Activated CD4-positive, CD25-positive, alpha-beta regulatory T cell treated with anti-CD3 and anti-CD28 coated beads, Interleukin-2, amount 50 U/mL, for 24 hours (primary cell): ENCODE results near the gene TMEM229B.

ENCODE experiments used
- ATAC-seq, 2 donors: fragments of 150-1000 bp; cut with Tn5 transposase; one replicate each; pipeline ENCODE4 v1.10.0; 2021; ENCODE audit warnings: mild to moderate bottlenecking in 1 of 2, moderate library complexity in 1 of 2

The TMEM229B gene

DNA sequence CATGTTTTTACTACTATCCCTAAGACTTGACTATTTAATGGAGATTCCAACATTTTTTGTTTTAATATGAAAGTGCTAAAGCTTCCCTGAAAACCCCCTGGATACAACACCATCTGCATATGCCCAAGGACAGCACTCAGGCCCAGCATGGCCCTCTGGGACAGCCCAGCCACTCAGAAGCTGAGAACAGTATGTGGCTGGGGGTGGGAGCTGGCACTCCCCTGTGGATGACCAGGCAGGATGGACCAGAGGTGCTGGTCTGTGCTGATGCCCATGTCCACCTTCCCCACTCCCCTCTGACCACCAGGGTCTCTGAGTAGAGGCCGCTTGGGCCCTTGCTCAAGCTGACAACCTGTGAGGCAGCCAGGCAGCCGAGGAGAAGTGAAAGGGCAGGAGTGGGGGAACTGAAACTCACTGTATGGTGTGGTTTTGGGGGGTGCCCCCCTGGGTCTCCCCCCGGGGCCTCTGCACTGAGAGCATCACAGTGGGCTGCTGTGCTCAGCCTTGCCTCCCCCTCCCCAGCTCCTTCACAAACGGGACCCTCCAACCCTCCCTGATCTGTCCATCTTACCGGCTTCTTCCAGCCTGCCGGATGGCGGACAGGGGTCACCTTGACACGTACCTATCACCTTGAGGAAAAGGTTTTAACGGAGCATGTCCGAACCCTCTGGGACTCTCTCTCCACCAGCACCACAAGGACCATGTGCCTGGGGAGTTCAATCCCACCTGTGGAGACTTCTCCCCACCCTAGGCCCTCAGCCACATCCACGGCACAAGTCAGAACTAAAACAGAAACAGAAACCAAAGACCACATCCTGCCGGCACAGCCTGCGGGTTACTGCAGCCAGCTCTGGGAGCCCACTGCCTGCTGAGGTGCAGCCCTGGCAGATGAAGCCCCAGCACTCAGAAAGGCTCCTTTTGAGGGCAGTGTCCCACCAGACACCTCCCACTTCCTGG, at the start of gene TMEM229B:
Gene TMEM229B, minus strand, starts transcription at position 785 of the 957 bp plus-strand sequence. CDS start 14,798 bp downstream, outside the sequence.
- ATAC-seq: peak; percentile 98

DNA sequence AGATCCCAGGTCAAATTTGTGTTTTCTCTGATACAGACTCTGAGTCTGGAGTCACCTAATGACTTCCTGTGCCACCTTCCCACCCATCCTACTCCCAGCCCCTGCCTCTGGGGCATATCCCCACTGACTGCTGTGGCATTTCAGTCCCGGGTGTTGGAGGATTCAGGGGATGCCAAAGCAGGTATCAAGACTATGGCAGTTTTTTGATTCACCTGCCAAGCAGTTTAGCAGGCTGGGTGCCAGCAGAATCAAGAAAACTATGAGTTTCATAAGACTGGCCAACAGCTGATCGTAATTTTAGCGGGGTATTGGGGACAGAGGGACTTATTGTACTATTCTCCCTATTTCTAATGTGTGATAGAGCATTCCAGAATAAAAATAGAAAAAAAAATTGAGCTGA, 49.2 kb upstream of the TMEM229B start:
- no peak for ATAC-seq

GRCh38 chr14:67536087-67536486, 47.6 kb upstream of the TMEM229B start:
- ATAC-seq: no peak

DNA sequence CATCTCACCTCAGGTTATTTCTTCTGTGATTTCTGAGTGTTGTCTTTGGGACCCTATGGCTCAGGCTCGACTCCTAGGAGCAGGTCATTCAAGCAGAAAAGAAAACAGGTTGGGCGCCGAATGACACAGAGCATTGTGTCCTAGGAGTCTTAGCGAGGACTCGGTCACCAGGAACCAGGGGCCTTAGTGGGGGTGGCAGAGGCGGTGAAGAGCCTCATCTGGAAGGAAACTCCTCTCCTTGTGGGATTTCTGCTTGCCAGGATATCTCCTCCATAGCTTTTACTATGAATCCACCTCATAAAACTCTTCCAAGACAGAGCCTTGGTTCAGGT, 45.2 kb upstream of the TMEM229B start:
- no peak for ATAC-seq

GRCh38 chr14:67532998-67533753, 44.7 kb upstream of the TMEM229B start, which contains the start of gene PLEKHH1:
TSS of gene PLEKHH1 (plus strand) at chr14:67533290. CDS start at chr14:67541868, 8,578 bp downstream.
- ATAC-seq: peak; percentile 91 to 94

GRCh38 chr14:67532606-67532997, 44.1 kb upstream of the TMEM229B start:
- ATAC-seq: no peak

DNA sequence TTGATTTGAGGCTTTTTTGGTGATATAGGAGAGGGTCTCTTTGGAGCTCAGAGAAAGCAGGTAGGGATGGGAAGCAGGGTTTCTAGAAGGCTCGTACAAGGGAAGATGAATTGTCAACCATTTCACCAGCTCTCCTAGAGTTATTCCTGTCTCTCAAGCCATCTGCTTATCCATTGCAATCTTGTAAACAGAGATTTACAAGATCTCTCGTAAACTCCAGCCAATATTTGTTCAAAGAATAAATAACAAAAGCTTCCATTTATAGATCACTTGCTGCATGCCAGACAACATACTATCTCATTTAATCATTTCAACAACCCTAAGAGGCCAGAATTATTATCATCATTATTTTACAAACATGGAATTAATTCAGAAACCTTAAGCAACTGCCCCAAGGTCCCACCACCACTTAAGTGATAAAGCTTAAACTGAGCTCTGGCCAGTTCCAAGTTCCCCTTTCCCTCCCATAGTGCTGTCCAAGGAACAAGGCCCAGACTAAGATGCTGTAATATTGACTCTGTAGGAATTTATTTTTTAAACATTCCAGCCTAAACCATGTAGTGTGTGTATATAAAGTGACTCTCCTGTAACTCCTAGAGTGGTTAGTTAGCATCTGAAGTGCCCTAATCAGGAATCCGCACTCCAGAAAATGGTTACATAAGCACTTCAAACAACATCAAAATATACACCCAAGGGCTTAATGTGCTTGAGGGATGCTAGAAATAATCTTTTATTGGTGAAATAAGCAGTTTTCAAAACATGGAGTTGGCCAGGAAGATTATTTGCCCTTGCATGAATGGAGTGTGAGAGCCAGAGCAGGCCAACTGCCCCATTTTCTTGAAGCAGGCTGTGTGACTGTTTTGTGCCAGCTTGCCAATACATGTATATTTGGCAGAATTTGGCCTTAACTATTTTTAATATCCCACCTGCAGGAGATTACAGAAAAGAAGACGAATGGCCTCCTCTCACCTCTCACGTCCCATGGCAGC, 41.7 kb upstream of the TMEM229B start:
- no peak for ATAC-seq

- no peak for ATAC-seq
Measured at GRCh38 chr14:67528276-67528675, 39.8 kb upstream of the TMEM229B start.

GRCh38 chr14:67527756-67528155, 39.2 kb upstream of the TMEM229B start:
- no peak for ATAC-seq

- ATAC-seq: peak; percentile 65 to 67
Measured at GRCh38 chr14:67526676-67527459, 38.3 kb upstream of the TMEM229B start.

DNA sequence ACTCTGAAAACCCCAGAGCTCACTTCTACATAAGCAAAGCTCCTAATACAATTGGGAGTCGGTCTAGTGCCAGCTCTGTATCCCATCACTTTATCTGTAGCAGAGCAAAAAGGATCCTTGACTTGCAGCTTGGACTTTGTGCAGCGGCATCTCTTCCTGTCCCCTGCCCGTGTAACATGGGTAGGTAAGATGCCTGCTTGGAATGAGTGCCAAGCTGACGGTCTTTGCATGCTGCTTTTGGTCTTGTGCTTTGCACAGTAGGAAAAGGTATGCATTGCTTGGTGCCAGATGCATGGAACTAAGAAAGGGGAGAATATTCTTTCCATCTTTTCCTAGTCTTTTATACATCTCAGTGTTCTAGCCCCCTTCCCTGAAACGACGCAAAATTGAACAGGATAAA, 37.7 kb upstream of the TMEM229B start:
- no peak for ATAC-seq

- ATAC-seq: no peak
Measured at GRCh38 chr14:67525389-67525788, 36.9 kb upstream of the TMEM229B start.

- ATAC-seq: no peak
Measured at GRCh38 chr14:67524634-67524963, 36.1 kb upstream of the TMEM229B start.

DNA sequence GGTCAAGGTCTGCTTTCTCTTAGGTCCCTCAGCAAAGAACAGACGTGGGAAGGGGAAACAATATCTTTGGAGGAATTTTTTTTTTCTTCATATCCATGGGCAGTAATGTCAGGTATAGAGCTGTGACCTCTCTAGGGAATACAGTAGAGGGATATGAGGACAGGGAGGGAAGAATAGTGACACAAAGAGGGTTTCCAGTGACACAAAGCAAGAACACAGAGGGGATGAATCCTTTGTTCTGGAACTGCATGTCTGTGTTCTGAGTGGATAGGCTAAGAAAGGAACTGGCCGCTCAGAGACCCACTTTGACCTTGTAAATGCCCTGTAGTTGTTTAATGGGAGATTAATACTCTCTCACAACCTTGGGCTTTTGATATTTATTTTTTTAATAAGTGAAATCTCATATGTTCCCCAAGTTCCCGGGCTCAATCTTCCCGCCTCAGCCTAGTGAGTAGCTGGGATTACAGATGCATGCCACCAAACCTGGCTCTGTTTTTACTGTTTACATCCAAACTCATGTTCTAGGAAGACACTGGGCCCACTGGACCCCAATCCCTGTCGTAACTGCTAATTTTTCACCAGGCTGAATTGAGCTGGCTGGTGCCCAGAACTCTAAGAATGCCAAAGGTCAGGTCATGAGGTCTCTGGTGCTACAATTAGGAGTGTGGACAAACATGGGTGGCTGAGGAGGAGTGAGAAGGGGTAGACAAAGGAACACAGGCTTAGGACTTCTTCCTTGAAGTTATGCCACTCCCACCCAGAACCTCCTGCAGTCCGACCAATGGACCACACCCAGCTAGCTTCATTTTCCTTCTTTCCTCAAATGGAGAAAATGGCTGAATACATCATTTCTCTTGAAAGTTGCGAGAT, 35.5 kb upstream of the TMEM229B start:
- no peak for ATAC-seq

DNA sequence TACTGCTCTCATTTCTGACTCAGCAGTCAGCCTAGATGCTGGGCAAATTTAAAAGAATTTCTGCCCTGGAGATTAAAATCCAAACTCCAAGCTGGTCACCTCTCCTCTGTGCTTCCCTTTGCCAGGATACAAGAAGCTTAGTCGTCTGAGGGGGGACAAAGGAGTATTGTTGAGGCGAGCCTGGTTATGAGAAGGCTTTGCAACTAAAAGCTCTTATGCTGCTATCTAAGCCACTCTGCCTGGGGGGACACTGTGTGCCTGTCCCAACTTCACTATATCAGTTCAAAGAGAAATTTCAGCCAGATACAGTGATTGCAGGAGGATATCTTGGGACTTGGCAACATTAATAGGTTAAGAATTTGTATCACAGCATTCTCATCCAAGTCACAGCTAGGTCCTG, 33.7 kb upstream of the TMEM229B start:
- no peak for ATAC-seq

DNA sequence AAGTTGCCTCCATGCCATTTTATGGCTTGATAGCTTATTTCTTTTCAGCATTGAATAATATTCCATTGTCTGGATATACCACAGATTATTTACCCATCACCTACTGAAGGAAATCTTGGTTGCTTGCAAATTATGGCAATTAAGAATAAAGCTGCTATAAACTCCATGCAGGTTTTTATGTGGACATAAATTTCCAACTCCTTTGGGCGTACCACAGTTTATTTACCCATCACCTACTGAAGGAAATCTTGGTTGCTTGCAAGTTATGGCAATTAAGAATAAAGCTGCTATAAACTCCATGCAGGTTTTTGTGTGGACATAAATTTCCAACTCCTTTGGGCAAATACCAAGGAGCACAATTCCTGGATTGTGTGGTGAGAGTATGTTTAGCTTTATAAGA, 32.0 kb upstream of the TMEM229B start:
- ATAC-seq: no peak

DNA sequence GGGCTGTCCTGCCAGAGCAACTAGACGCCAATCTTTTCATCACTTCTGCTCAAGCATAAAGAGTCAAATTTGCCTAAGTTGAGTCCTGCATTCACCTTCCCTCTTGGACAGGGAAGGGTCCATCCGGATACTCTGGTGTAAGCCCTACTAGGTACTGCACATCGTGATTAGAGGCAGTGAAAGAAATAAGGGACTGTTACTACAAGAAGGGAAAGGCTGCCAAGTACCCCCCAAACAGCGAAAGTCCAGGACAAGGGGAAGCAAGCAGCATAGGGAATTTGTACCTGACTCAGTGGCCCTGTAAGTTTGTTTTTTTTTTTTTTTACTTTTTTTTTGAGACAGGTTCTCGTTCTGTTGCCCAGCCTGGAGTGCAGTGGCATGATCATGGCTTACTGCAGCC, 30.9 kb upstream of the TMEM229B start:
- no peak for ATAC-seq

DNA sequence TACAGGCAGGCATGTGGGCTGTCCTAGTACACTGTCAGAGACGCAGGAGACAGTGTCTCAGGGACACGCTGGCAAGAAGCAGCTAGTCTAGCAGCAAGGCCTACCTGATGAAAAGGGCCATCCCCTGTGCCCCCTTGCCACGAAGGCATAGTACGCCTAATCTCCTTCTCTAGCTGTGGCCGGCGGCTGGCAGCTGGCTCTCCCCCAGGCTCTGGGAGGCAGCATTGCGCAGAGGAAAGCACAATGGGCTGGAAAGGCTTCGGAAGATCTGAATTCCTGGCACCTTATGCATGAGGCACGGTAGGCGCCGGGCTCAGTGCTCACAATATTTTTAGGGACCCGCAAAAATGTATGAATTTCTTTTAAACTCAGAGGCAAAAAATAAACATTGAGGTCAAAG, 28.6 kb upstream of the TMEM229B start:
- no peak for ATAC-seq

DNA sequence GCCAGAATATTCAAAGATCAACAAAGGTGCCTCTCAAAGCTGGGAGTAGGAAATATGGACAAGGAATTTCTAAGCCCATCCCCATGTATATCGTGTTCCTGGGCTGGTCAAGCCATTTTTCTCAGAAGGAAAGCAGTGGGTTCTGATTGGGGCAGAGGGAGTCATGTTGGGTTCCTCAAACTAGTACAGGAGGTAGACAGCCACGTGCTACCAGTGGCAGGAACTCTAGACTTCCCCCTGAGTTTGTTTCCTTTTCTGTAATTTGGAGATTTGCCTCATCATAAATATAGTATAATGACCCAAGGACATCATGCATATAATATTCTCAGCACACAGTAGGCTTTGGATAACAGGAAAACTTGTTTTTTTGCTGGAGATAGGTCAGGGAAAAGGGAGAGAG, 28.2 kb upstream of the TMEM229B start:
- no peak for ATAC-seq

DNA sequence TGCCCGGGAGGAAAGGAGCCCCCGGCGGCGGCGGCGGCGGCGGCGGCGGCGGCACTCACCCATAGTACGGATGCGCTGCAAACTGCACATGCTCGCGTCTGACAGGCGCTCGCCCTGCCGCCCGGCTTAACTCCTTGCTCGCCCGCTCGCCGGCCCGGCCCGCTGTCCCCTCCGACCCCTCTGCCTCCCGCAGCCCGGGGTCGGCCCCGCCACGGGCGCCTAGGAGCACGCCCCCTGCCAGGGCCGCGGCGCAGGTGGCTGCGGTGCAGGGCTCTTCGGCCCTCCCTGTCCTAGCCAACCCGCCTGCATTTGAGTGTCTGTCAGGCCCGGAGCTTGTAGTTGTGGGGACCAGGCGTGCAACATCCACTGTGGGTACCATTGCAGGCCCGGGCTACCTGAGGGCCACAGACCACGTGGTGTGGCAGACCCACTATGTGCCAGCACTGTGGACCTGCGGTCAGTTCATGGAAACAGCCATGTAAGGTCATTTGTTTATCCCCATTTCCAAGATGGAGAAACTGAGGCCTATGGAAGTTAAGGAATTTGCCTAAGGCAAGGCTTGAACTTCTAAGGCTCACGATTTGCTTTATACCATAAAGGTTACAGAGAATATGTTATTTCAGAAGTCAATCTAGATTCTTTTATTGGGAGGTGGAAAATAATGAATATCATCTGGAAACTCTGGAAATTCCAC, 27.0 kb upstream of the TMEM229B start:
- peak; percentile 65 to 66 for ATAC-seq
